H1 (cell line): ENCODE measurements around the gene SPOCK1. TPM values are rescaled to one million over a fixed set of nuclear protein-coding genes. Genes with fewer than 3 reads are reported as not detected.

ENCODE experiments used
- CTCF ChIA-PET: fragments of 300-600 bp; sonication (Branson Sonifier 250); formaldehyde crosslinking; loops from one replicate; lab custom pipeline; 2021; ENCODE audit not compliant: partially characterized antibody; lab: Charles Lee
- POLR2A ChIA-PET: fragments of 300-600 bp; sonication (Branson Sonifier 250); formaldehyde crosslinking; loops from one replicate; lab custom pipeline; 2021; ENCODE audit warnings: inconsistent platforms; ENCODE audit not compliant: partially characterized antibody; lab: Charles Lee
- DNase-seq, 2 experiments: peaks; one replicate each; pipeline versions ENCODE4 v3.0.0 to v3.0.0-alpha.2; 2010 to 2022; ENCODE audit warnings: low spot score in 2 of 2, low read depth in 1 of 2, mixed read lengths in 1 of 2
- FAIRE-seq: peaks from 2 replicates; lab custom pipeline; 2011; peaks lifted over from hg19 to GRCh38; lab: Jason Lieb, UNC
- H2AFZ ChIP-seq: 2 replicates; pipeline ENCODE4 v1.8.1; 2012; ENCODE audit warnings: low read length, inconsistent platforms
- H2AK5ac ChIP-seq: 2 replicates; pipeline ENCODE4 v1.6.1; 2013; ENCODE audit warnings: low read depth, low read length
- H2BK120ac ChIP-seq: replicated peaks from 2 replicates; pipeline ENCODE3; 2013; ENCODE audit warnings: low read depth, low read length, inconsistent platforms
- H2BK12ac ChIP-seq: 2 replicates; pipeline ENCODE4 v1.6.1; 2013; ENCODE audit warnings: low read depth, low read length
- H2BK15ac ChIP-seq: 2 replicates; pipeline ENCODE4 v1.6.1; 2013; ENCODE audit warnings: low read length
- H2BK20ac ChIP-seq: 2 replicates; pipeline ENCODE4 v1.6.1; 2013; ENCODE audit warnings: low read length
- H2BK5ac ChIP-seq: 2 replicates; pipeline ENCODE4 v1.6.1; 2013; ENCODE audit warnings: low read depth, low read length
- H3K14ac ChIP-seq: 2 replicates; pipeline ENCODE4 v1.6.1; 2013; ENCODE audit warnings: inconsistent platforms; ENCODE audit not compliant: insufficient read length
- H3K18ac ChIP-seq: 2 replicates; pipeline ENCODE4 v1.6.1; 2013; ENCODE audit warnings: low read length; ENCODE audit errors: extremely low read depth
- H3K23ac ChIP-seq: 2 replicates; pipeline ENCODE4 v1.6.1; 2013; ENCODE audit warnings: inconsistent platforms; ENCODE audit not compliant: insufficient read length
- H3K23me2 ChIP-seq: 2 replicates; pipeline ENCODE4 v1.6.1; 2013; ENCODE audit warnings: low read depth, low read length
- H3K27ac ChIP-seq: 2 replicates; pipeline ENCODE4 v1.6.1; 2011; ENCODE audit warnings: low read depth, low read length, inconsistent platforms
- H3K27me3 ChIP-seq, 4 experiments: replicated peaks in 1 of 4; 1 replicate in 1 of 4; 2 replicates in 3 of 4; pipeline versions ENCODE4 v1.6.1 to v1.8.1; 2011 to 2013; ENCODE audit warnings: low read length in 3 of 4, mild to moderate bottlenecking in 3 of 4, inconsistent platforms in 2 of 4, mixed read lengths in 2 of 4, moderate library complexity in 1 of 4; ENCODE audit not compliant: control insufficient read depth in 3 of 4, insufficient read depth in 3 of 4; ENCODE audit errors: extremely low read depth in 1 of 4
- H3K36me3 ChIP-seq, 4 experiments: 2 replicates each; pipeline versions ENCODE4 v1.6.1 to v1.8.1; 2011 to 2013; ENCODE audit warnings: mild to moderate bottlenecking in 4 of 4, low read length in 3 of 4, moderate library complexity in 2 of 4, control low read depth in 1 of 4, inconsistent platforms in 1 of 4; ENCODE audit not compliant: insufficient read depth in 4 of 4, control insufficient read depth in 2 of 4
- H3K4ac ChIP-seq: replicated peaks from 2 replicates; pipeline ENCODE3; 2013; ENCODE audit warnings: low read length, low read depth, mixed read lengths, inconsistent platforms; ENCODE audit not compliant: insufficient read length
- H3K4me1 ChIP-seq, 4 experiments: replicated peaks in 1 of 4; 1 replicate in 1 of 4; 2 replicates in 3 of 4; pipeline versions ENCODE4 v1.6.1 to v1.8.1; 2011 to 2013; ENCODE audit warnings: low read length in 3 of 4, inconsistent platforms in 2 of 4, mixed read lengths in 1 of 4; ENCODE audit not compliant: insufficient read depth in 4 of 4, control insufficient read depth in 3 of 4
- H3K4me2 ChIP-seq, 2 experiments: 2 replicates each; pipeline versions ENCODE4 v1.6.1 to v1.8.1; 2011 to 2013; ENCODE audit warnings: low read depth in 2 of 2, low read length in 2 of 2, control low read depth in 1 of 2, inconsistent platforms in 1 of 2, mild to moderate bottlenecking in 1 of 2; ENCODE audit not compliant: insufficient read depth in 1 of 2
- H3K4me3 ChIP-seq, 4 experiments: fragments of 200-600, 300-600 bp in 1 of 4; sonication (generic), shearing (Covaris generic), sonication (Bioruptor Twin) in 1 of 4; 2 replicates each; pipeline versions ENCODE4 v1.5.1 to v1.8.1; 2011 to 2016; ENCODE audit warnings: low read length in 4 of 4, low read depth in 3 of 4, control low read depth in 2 of 4, inconsistent platforms in 2 of 4, mild to moderate bottlenecking in 2 of 4, mixed read lengths in 1 of 4, moderate library complexity in 1 of 4; ENCODE audit not compliant: insufficient read depth in 2 of 4; ENCODE audit errors: extremely low read depth in 1 of 4
- H3K56ac ChIP-seq: replicated peaks from 2 replicates; pipeline ENCODE3; 2013; ENCODE audit warnings: low read depth, mild to moderate bottlenecking, mixed read lengths, low read length, inconsistent platforms; ENCODE audit not compliant: insufficient read length
- H3K79me1 ChIP-seq: 2 replicates; pipeline ENCODE4 v1.6.1; 2013; ENCODE audit warnings: low read depth, low read length, control low read depth
- H3K79me2 ChIP-seq, 2 experiments: 2 replicates each; pipeline versions ENCODE4 v1.6.1 to v1.8.1; 2012 to 2013; ENCODE audit warnings: low read length in 2 of 2, mild to moderate bottlenecking in 2 of 2, inconsistent platforms in 1 of 2; ENCODE audit not compliant: insufficient read depth in 2 of 2, control insufficient read depth in 1 of 2
- H3K9ac ChIP-seq, 4 experiments: replicated peaks in 1 of 4; 1 replicate in 1 of 4; 2 replicates in 3 of 4; pipeline versions ENCODE4 v1.6.1 to v1.8.1; 2011 to 2013; ENCODE audit warnings: low read depth in 3 of 4, low read length in 3 of 4, control low read depth in 2 of 4, mild to moderate bottlenecking in 2 of 4, moderate library complexity in 2 of 4, inconsistent platforms in 1 of 4; ENCODE audit errors: extremely low read depth in 1 of 4
- H3K9me3 ChIP-seq, 2 experiments: 2 replicates each; pipeline versions ENCODE4 v1.6.1 to v1.8.1; 2012 to 2013; ENCODE audit warnings: mild to moderate bottlenecking in 2 of 2, moderate library complexity in 2 of 2, control low read depth in 1 of 2, inconsistent platforms in 1 of 2, low read depth in 1 of 2, low read length in 1 of 2, mixed read lengths in 1 of 2; ENCODE audit not compliant: insufficient read depth in 2 of 2
- H4K20me1 ChIP-seq, 2 experiments: replicated peaks in 1 of 2; 2 replicates each; pipeline versions ENCODE3 to v1.8.1; 2011 to 2013; ENCODE audit warnings: inconsistent platforms in 2 of 2, low read length in 2 of 2, mild to moderate bottlenecking in 1 of 2; ENCODE audit not compliant: insufficient read depth in 2 of 2, control insufficient read depth in 1 of 2
- H4K5ac ChIP-seq: 2 replicates; pipeline ENCODE4 v1.6.1; 2013; ENCODE audit warnings: low read length, low read depth, mixed read lengths, inconsistent platforms; ENCODE audit not compliant: insufficient read length
- H4K8ac ChIP-seq: 2 replicates; pipeline ENCODE4 v1.8.0; 2013; ENCODE audit warnings: mild to moderate bottlenecking, moderate library complexity, low read length, inconsistent platforms; ENCODE audit not compliant: insufficient read depth; ENCODE audit errors: extremely low read depth
- H4K91ac ChIP-seq: replicated peaks from 2 replicates; pipeline ENCODE3; 2013; ENCODE audit warnings: low read length, mixed read lengths, inconsistent platforms; ENCODE audit not compliant: insufficient read length
- WGBS, 2 experiments: shearing (Covaris generic) in 1 of 2; methylation state at CpG; one replicate each; pipeline versions ENCODE4 v1.1.6 to v1.1.7; 2013 to 2015; ENCODE audit warnings: low lambda C conversion rate in 2 of 2, mixed read lengths in 2 of 2, inconsistent platforms in 1 of 2, low coverage in 1 of 2, missing lambda C conversion rate in 1 of 2; ENCODE audit not compliant: insufficient replicate concordance in 2 of 2, insufficient coverage in 1 of 2, insufficient read length in 1 of 2; ENCODE audit errors: extremely low coverage in 1 of 2, missing lambda C conversion rate in 1 of 2; 5-methylcytosine and 5-hydroxymethylcytosine counted together
- polyA plus RNA-seq, 7 experiments: library from polyadenylated mRNA; depleted of rRNA in 3 of 7; stranded (reverse) in 5 of 7; unstranded in 2 of 7; fragments of >200 nt in 5 of 7; fragments of 200-250 nt in 2 of 7; gene quantifications; 1 replicate in 5 of 7; 2 replicates in 1 of 7; 4 replicates in 1 of 7; pipeline versions ENCODE4 v1.2.1 to v1.2.3, GENCODE V29; 2011 to 2013; ENCODE audit warnings: missing spikeins in 2 of 7, mixed read lengths in 2 of 7
- total RNA-seq: library from RNA; stranded (reverse); fragmentation: NEBNext Ultra II Directional; extraction: Animal tissue kit (Norgen Biotek cat#: 25700); gene quantifications from 2 replicates; pipeline ENCODE4 v1.2.1, GENCODE V29; 2021

Gene SPOCK1
- total and polyA plus RNA-seq, 2 of the 8 experiments (the other 6 are each of a cell fraction or from before 2014, with no cell fraction given) = 6.9 to 18.1 TPM

GRCh38 chr5:137329586-137330296 lies 169.4 kb downstream of the SPOCK1 start:
- no peak overlapping the region for H3K4me2 ChIP-seq
- no peak overlapping the region for H3K14ac ChIP-seq
- no peaks in the 10 kb centered on the region for H3K36me3 ChIP-seq
- no peak overlapping the region for H3K27ac ChIP-seq
- H2BK120ac ChIP-seq = no peak overlapping the region
- no peak overlapping the region for H2BK12ac ChIP-seq
- no peak overlapping the region for H3K18ac ChIP-seq
- no peak overlapping the region for H2BK15ac ChIP-seq
- CTCF ChIA-PET = interaction anchor here (0.7 to 7.0 kb wide), 6 partner anchors 8 to 152 kb away, joined by 3 to 33 read pairs (median 3); no protein-coding TSS in a partner anchor
- POLR2A ChIA-PET = interaction anchor here (1.1 kb wide), 1 partner anchor 10 kb away, joined by 3 read pairs; no protein-coding TSS in a partner anchor
- H3K4ac ChIP-seq = no peak overlapping the region
- no peak overlapping the region for H2AFZ ChIP-seq
- no peak overlapping the region for H4K91ac ChIP-seq
- H3K23ac ChIP-seq = no peak overlapping the region
- no peak overlapping the region for H3K9ac ChIP-seq
- no peak overlapping the region for H3K56ac ChIP-seq
- no peak for FAIRE-seq
- no peaks in the 10 kb centered on the region for H3K27me3 ChIP-seq
- H2AK5ac ChIP-seq = no peak overlapping the region
- no peaks in the 10 kb centered on the region for H3K23me2 ChIP-seq
- H3K79me1 ChIP-seq = no peaks in the 10 kb centered on the region
- 86% methylated on average over 8 of the region's 8 CpGs; no CpG with 5 or more reads in 1 of the 2 experiments for WGBS, 2 experiments
- H2BK20ac ChIP-seq = no peak overlapping the region
- H3K4me1 ChIP-seq = peaks cover 0 to 5% (median 2%) of the 10 kb centered on the region in 4 experiments; a peak in 2 of 7 replicates
- H3K79me2 ChIP-seq = no peaks in the 10 kb centered on the region
- no peak overlapping the region for H4K5ac ChIP-seq
- H4K20me1 ChIP-seq = no peaks in the 10 kb centered on the region
- no peak for DNase-seq
- H2BK5ac ChIP-seq = no peak overlapping the region
- H3K4me3 ChIP-seq = no peak overlapping the region
- H3K9me3 ChIP-seq = no peaks in the 10 kb centered on the region
- no peak overlapping the region for H4K8ac ChIP-seq
